Lung (tissue), 12 donors: ENCODE data around the gene SLC5A6. TPM values are rescaled to one million over a fixed set of nuclear protein-coding genes. Genes with fewer than 3 reads are reported as not detected.
A peak's percentile ranks its signal among the peaks of the same experiment; 100 is the strongest.

Experiments used
- ATAC-seq: fragments of 200-7000 bp; cut with Tn5 transposase; one replicate; pipeline ENCODE4 v1.9.1; 2020; ENCODE audit warnings: moderate number of reproducible peaks; ENCODE audit not compliant: insufficient read depth, low FRiP score
- DNase-seq, 3 donors: peaks; one replicate each; pipeline ENCODE4 v3.0.0-alpha.2; 2013 to 2017
- H3K27ac ChIP-seq, 2 donors: one replicate each; pipeline ENCODE4 v1.5.1; 2013; ENCODE audit warnings: mild to moderate bottlenecking in 2 of 2, moderate library complexity in 2 of 2, control low read depth in 1 of 2, inconsistent platforms in 1 of 2, low read depth in 1 of 2, low read length in 1 of 2
- H3K27me3 ChIP-seq, 3 donors: one replicate each; pipeline ENCODE4 v1.5.1; 2013; ENCODE audit warnings: low read length in 2 of 3; ENCODE audit not compliant: control insufficient read depth in 3 of 3, insufficient read depth in 3 of 3
- H3K36me3 ChIP-seq, 4 donors: one replicate each; pipeline ENCODE4 v1.5.1; 2013; ENCODE audit warnings: low read length in 4 of 4, mild to moderate bottlenecking in 1 of 4, moderate library complexity in 1 of 4; ENCODE audit not compliant: control insufficient read depth in 4 of 4, insufficient read depth in 4 of 4
- H3K4me1 ChIP-seq, 5 donors: one replicate each; pipeline ENCODE4 v1.5.1; 2013; ENCODE audit warnings: low read length in 5 of 5, mild to moderate bottlenecking in 2 of 5, moderate library complexity in 1 of 5; ENCODE audit not compliant: control insufficient read depth in 5 of 5, insufficient read depth in 5 of 5
- H3K4me3 ChIP-seq: one replicate; pipeline ENCODE4 v1.5.1; 2013; ENCODE audit warnings: mild to moderate bottlenecking, control low read depth, moderate library complexity
- H3K9ac ChIP-seq, 2 donors: one replicate each; pipeline ENCODE4 v1.5.1; 2013; ENCODE audit warnings: low read length in 2 of 2, control low read depth in 1 of 2; ENCODE audit not compliant: insufficient read depth in 1 of 2
- H3K9me3 ChIP-seq, 4 donors: one replicate each; pipeline ENCODE4 v1.5.1; 2013; ENCODE audit warnings: low read length in 3 of 4, mild to moderate bottlenecking in 1 of 4, moderate library complexity in 1 of 4; ENCODE audit not compliant: control insufficient read depth in 4 of 4, insufficient read depth in 3 of 4
- CTCF ChIP-seq: IDR thresholded peaks from 2 replicates; pipeline ENCODE4 v1.5.1; 2012; ENCODE audit warnings: mild to moderate bottlenecking; ENCODE audit errors: control extremely low read depth, extremely low read depth
- WGBS, 2 donors: extraction: QIAGEN DNeasy Blood & Tissue Kit; methylation state at CpG; one replicate each; pipeline ENCODE4 v1.1.7; 2013; 5-methylcytosine and 5-hydroxymethylcytosine counted together
- polyA plus RNA-seq, 2 donors: library from polyadenylated mRNA; stranded (reverse); fragments of 200-250 nt; gene quantifications; one replicate each; pipeline ENCODE4 v1.2.1, GENCODE V29; 2013
- total RNA-seq, 2 donors: library from RNA; depleted of rRNA in 1 of 2; stranded (reverse); fragments of >200 nt in 1 of 2; gene quantifications; one replicate each; pipeline ENCODE4 v1.2.1, GENCODE V29; 2014 to 2021
- donor health status: control.
- donor health status: control.
- donor health status: Bipolar disorder and iron deficiency.
- donor health status: healthy.
- donor health status: DM: yes; HTN: yes; CAD: no.

SLC5A6 gene
- total and polyA plus RNA-seq, 4 donors = 12.1 to 33.1 (median 23.9) TPM

GRCh38 chr2:27217173-27218121 is 5.4 kb upstream of the SLC5A6 start, which contains the start of gene CAD:
CAD (plus strand) TSS chr2:27217369; CDS start chr2:27217552, 183 bp downstream.
- Histone ChIP-seq H3K9me3 (no peaks in the 10 kb centered on the region), H3K27ac (peak within 1 kb of the TSS; percentile 39 to 57), H3K4me3 (peak within 1 kb of the TSS; percentile 56), H3K9ac (peak within 1 kb of the TSS; percentile 50 to 62), H3K27me3 (no peaks in the 10 kb centered on the region), H3K36me3 (peaks cover 0 to 27% (median 8%) of the 10 kb centered on the region in 4 donors), H3K4me1 (peaks cover 0 to 20% (median 3%) of the 10 kb centered on the region in 5 donors)
- ATAC-seq (peak; percentile 96), DNase-seq (peak; percentile 85 to 92 (median 88))
- no peak for TF ChIP-seq CTCF
- WGBS, 2 donors = 1% methylated on average over 68 to 72 of the region's 72 CpGs

GRCh38 chr2:27216416-27217137 is 4.5 kb upstream of the SLC5A6 start:
- H3K9ac ChIP-seq = peak overlapping the region in 1 of 2 donors; percentile 18
- peak overlapping the region in 1 of 2 donors; percentile 28 for H3K27ac ChIP-seq
- 85 to 88% methylated on average over 13 of the region's 13 CpGs for whole genome bisulfite sequencing, 2 donors
- no peaks in the 10 kb centered on the region for H3K9me3 ChIP-seq
- H3K27me3 ChIP-seq = no peaks in the 10 kb centered on the region
- peaks cover 0 to 20% (median 3%) of the 10 kb centered on the region in 5 donors for H3K4me1 ChIP-seq
- TF ChIP-seq CTCF = no peak
- no peak for DNase-seq
- peaks cover 0 to 21% (median 4%) of the 10 kb centered on the region in 4 donors for H3K36me3 ChIP-seq
- no peak for ATAC-seq
- no peak overlapping the region for H3K4me3 ChIP-seq

GRCh38 chr2:27214941-27215340 is 2.9 kb upstream of the SLC5A6 start:
- ATAC-seq = no peak
- H3K9me3 ChIP-seq = no peaks in the 10 kb centered on the region
- 89 to 92% methylated on average over 3 of the region's 3 CpGs for WGBS, 2 donors
- DNase-seq = no peak
- H3K27me3 ChIP-seq = no peaks in the 10 kb centered on the region
- H3K27ac ChIP-seq = no peak overlapping the region
- H3K36me3 ChIP-seq = peaks cover 0 to 10% (median 2%) of the 10 kb centered on the region in 4 donors
- H3K9ac ChIP-seq = no peak overlapping the region
- peaks cover 0 to 25% (median 3%) of the 10 kb centered on the region in 5 donors for H3K4me1 ChIP-seq
- H3K4me3 ChIP-seq = no peak overlapping the region
- TF ChIP-seq CTCF = no peak
